HG02798 (cell line): ENCODE data around the gene MTHFD1L.

Experiments
- ATAC-seq: cut with Tn5 transposase; IDR thresholded peaks from one replicate; pipeline ENCODE4 v1.9.1; 2021; ENCODE audit warnings: mild to moderate bottlenecking; ENCODE audit not compliant: unreplicated experiment, poor library complexity

MTHFD1L gene

GRCh38 chr6:151009576-151009975, 144.1 kb downstream of the MTHFD1L start:
- ATAC-seq: no peak

GRCh38 chr6:151010071-151010470, 144.6 kb downstream of the MTHFD1L start:
- ATAC-seq: no peak

DNA sequence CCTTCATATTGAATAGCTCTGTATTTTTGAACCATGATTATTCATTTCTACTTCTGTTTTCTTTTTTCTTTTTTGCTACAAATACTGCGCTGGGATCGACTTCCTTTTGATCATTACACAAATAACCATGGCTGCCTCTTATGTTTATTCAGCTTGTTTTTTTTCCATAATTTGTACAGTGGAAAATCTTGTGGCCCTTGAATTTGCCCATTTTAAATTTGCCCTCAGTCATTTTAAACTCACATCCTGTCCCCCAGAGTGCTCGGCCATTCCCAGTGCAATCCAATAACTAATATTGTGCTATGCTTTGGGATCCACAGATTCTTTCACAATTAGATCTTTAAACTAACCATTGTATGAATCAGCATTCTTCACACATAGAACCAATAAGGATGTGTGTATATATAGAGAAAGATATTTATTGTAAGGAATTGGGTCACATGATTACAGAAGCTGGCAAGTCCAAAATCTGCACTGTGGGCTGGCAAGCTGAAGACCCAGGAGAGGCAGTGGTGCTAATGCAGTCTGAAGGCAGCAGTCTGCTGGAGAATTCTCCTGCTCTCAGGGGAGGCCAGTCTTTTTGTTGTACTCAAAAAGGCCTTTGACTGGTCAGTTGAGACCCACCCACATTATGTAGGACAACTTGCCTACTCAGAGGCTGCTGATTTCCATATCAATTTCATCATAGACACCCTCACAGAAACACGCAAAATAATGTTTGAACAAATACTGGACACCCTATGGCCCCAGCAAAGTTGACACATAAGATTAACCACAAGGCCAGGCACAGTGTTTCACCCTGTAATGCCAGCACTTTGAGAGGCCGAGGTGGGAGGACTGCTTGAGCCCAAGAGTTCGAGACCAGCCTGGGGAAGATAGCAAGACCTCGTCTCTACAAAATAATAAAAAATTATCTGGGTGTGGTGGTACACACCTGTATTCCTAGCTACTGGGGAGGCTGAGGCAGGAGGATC, 147.1 kb downstream of the MTHFD1L start:
- no peak for ATAC-seq

GRCh38 chr6:151014404-151015100, 149.1 kb downstream of the MTHFD1L start:
- peak; percentile 74 for ATAC-seq

GRCh38 chr6:151015101-151015700, 149.7 kb downstream of the MTHFD1L start:
- ATAC-seq: no peak

DNA sequence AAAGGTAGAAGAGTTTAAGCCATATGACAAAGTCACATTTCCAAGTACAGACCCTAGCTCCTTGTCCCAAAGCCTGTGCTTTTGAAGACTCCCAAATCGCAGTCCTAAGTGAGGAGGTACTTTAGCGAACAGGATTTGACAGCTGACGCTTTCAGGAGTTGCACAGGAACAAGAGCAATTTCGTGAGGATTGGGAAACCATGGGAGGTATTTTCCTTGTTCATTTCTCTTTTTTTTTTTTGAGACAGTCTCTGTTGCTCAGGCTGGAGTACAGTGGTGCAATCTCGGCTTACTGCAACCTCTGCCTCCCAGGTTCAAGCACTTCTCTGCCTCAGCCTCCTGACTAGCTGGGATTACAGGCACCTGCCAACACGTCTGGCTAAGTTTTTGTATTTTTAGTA, 150.6 kb downstream of the MTHFD1L start:
- no peak for ATAC-seq

DNA sequence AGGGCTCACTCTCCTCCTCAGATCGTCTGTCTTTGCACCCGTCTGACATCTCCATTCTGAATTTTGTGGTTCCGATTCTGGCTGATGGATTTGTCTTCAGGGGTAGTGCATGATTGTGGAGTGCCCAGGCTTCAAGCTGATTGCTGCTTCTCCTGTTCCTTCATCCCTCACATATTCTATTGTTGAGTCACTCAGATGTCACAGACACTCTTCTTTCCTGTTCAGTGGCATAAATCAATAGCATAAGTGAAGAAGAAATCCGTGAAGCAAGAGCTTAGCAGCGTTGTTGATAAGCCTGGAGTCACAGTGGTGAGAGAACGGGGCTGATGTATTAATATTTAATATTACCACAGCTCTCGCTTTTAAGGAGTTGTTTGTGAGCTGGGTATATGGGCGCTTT, 152.5 kb downstream of the MTHFD1L start:
- no peak for ATAC-seq

DNA sequence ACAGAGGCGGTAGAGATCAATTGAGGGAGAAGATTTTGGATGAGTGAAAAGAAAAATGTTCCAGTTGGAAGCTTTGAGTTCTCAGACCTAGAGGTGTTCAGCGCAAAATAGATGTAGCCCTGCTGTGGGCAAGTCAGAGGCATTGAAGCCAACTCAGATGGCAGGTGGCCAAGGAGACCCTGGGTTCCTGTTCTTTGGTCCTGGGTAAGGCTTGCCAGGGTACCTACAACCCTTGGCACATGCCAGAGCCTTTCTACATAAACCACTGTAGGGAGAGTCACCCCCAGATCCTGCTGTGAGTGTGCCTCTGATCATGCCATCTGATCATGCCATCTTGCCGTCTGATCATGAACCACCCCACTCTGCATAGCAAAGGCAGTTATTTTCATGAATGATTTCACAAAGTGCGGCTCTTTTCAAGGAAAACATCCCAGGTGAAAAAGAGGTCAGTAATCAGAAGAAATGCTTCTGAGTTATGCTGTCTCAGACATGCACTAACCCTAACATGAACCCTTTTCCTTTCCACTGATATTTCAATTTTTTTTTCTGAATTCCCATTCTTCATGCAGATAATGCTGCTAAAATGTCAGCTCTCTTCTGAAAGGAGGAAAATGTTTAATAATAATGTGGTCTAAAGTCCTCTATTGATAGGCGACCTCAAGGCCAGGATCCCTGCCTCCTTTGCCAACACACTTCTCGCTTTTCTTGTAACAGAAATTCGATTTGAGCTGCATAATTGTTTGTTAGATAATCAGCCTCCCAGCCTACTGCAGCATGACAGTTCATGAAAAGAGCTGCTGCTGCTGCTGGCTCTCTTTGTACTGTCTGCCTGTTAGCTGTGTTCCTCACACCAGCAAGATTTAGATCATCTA, 153.6 kb downstream of the MTHFD1L start:
- ATAC-seq: no peak

DNA sequence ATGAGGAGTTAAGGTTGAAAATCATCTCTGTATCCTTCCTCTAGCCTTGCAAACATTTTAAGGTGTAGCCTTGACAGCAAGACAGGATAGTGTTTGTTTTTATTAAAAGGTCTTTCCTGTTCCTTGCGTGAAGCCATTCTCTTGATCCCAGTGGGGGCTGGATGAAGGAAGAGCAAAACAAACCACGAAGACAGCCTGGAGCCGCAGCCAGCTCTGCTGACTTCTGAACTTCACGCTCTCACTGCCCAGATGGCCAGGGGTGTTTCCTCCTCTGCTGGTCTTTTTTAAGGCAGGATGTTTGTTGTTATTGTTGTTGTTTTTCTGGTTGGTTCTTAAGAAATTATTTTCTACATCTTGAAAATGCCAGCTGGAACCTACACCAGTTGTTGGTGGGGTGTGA, 156.4 kb downstream of the MTHFD1L start:
- ATAC-seq: no peak

GRCh38 chr6:151022492-151022891, 157.0 kb downstream of the MTHFD1L start:
- ATAC-seq: no peak

DNA sequence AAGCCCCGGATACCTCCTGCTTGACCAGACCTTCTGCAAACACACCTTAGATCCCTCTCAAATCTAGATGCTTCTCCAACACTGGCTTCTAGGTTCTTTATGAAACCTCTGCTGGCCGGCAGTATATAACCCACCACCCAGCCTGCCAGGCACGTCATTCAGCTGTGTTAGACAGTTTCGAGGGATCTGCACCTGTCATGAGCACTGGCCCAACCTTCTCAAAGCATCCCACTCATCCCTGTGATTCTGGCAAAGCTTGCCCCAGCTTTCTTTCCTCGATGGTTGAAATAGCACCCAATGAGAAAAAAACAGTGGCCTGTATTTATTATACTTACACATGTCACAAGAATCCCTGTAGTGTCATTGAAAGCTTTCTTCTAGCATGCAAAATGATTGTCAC, 157.8 kb downstream of the MTHFD1L start:
- ATAC-seq: no peak

DNA sequence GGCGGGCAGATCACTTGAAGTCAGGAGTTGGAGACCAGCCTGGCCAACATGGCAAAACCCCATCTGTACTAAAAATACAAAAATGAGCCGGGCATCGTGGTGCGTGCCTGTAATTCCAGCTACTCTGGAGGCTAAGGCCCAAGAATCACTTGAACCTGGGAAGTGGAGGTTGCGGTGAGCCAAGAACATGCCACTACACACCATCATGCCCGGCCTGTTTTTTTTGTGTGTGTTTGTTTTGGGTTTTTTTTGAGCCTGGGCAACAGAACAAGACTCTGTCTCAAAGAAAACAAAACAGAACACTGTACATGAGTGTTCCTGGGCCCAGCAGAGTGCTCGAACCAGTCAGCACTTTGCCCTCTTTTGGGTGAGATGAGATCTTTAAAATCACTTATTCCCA, 159.1 kb downstream of the MTHFD1L start:
- ATAC-seq: no peak

- no peak for ATAC-seq
Measured at GRCh38 chr6:151025076-151025475, 159.6 kb downstream of the MTHFD1L start.

GRCh38 chr6:151026041-151026663, 160.7 kb downstream of the MTHFD1L start:
- ATAC-seq: no peak

DNA sequence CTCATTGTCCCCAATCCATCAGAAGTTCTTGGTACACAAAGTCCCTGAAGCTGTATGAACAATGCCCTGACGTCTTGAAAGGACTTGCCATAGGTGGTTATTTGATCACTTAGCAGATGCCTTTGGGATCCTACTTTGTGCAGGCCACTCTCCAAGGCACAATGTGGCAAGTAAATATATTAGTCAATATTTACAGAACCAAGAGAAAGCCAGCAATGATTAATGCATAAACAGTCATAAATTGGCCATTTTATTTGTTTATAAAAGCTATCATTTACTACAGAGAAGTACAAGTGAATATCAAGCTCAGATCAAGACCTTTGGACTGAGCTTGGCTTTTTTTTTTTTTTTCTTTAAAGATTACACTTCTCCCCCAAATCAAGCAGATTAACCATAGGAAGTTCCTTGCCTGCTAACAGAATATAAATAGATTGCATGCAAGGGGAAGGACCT, 161.8 kb downstream of the MTHFD1L start:
- no peak for ATAC-seq

DNA sequence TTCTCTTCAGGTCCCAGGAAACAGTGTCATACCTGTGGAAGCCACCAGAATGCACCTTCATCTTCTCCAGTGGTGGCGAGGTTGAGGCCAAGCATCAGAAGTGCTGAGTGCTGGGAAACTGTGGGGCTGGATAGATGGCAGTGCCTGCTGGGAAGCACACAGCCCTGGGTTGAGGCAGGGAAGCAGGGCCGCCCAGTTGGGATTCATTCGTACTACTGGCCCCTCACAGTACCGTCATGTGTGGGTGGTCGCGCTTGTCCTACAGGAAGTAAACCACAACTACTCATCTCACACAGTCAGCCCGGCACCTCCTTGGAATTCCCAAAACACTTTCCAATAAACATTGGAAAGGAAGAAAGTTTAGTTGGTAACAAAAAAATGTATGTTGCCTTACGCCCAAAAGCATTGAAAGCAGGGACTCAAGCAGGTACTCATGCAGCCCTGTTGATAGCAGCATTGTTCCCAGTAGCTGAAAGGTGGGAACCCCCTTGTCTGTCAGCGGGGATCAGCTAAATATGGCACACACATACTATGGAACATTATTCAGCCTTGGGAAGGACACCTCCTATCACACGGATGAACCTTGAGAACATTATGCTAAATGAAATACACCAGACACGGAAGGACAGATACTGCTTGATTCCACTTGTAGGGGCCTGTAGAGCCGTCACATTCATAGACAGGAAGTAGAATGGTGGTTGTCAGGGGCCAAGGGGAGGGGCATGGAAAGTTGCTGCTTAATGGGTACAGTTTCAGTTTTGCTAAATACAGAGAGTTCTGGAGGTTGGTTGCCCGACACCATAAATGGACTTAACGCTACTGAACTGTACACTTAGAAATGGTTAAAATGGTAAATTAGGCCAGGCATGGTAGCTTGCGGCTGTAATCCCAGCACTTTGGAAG, 162.7 kb downstream of the MTHFD1L start:
- ATAC-seq: no peak

GRCh38 chr6:151029970-151030369, 164.5 kb downstream of the MTHFD1L start:
- no peak for ATAC-seq

DNA sequence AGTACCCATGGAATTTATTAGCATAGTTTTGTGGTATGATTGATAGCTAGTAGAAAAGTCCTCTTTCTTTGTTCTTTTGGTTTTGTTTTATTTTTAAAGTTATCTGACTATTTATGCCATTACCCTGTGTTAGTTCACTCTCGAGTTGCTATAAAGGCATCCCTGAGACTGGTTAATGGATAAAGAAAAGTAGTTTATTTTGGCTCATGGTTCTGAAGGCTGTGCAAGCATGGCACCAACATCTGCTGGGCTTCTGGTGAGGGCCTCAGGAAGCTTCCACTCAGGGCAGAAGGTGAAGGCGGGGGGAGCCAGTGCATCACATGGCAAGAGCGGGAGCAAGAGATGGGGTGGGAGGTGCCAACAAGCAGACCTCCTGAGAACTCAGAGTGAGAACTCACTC, 166.5 kb downstream of the MTHFD1L start:
- ATAC-seq: no peak
